Right lobe of liver (tissue), 6 donors: ENCODE data around the gene DEDD. TPM values are rescaled to one million over a fixed set of nuclear protein-coding genes. Genes with fewer than 3 reads are reported as not detected.

ENCODE experiments used
- ATAC-seq, 4 donors: fragments of 200-7000 bp; cut with Tn5 transposase; one replicate each; pipeline ENCODE4 v1.9.1; 2020; ENCODE audit warnings: mild to moderate bottlenecking in 4 of 4, moderate library complexity in 4 of 4
- DNase-seq, 3 donors: peaks; one replicate each; pipeline ENCODE4 v3.0.0-alpha.2; 2020
- H3K27ac ChIP-seq, 3 donors: fragments of 200-600 bp; one replicate each; pipeline ENCODE4 v1.8.0; 2022
- H3K27me3 ChIP-seq, 2 donors: fragments of 200-600 bp; one replicate each; pipeline ENCODE4 v1.8.0; 2022
- H3K36me3 ChIP-seq, 4 donors: fragments of 200-600 bp; sonication (generic) in 1 of 4; one replicate each; pipeline versions ENCODE4 v1.5.1 to v1.8.0; 2017 to 2022; ENCODE audit warnings: control low read depth in 1 of 4
- H3K4me1 ChIP-seq, 4 donors: fragments of 200-600 bp; sonication (generic) in 1 of 4; one replicate each; pipeline versions ENCODE4 v1.5.1 to v1.8.0; 2017 to 2022; ENCODE audit warnings: control low read depth in 1 of 4
- H3K4me3 ChIP-seq, 3 donors: fragments of 200-600 bp; one replicate each; pipeline ENCODE4 v1.8.0; 2022
- H3K9me3 ChIP-seq, 4 donors: fragments of 200-600 bp; sonication (generic) in 1 of 4; one replicate each; pipeline versions ENCODE4 v1.5.1 to v1.8.0; 2017 to 2022; ENCODE audit warnings: control low read depth in 1 of 4
- POLR2A ChIP-seq: fragments of 450-650 bp; IDR thresholded peaks from one replicate; pipeline ENCODE4 v1.6.1; 2017; ENCODE audit warnings: antibody characterized with exemption, mild to moderate bottlenecking
- WGBS: methylation state at CpG from one replicate; pipeline ENCODE4 v1.1.6; 2018; ENCODE audit warnings: low coverage, low lambda C conversion rate; ENCODE audit not compliant: insufficient coverage; ENCODE audit errors: missing lambda C conversion rate; 5-methylcytosine and 5-hydroxymethylcytosine counted together
- intact Hi-C, 2 donors: fragments of 100-400 bp; cut with DNase I; formaldehyde crosslinking; loops; one replicate each; pipeline versions ENCODE4 v1.11.2 to v1.14.1; 2022
- total RNA-seq, 6 experiments: library from RNA; depleted of rRNA in 2 of 6; stranded (reverse); fragments of >200 nt in 2 of 6; fragmentation: NEBNext Ultra II Directional in 3 of 6; extraction: Animal tissue kit (Norgen Biotek cat#: 25700) in 3 of 6; gene quantifications; one replicate each; pipeline versions ENCODE4 v1.1.0 to v1.2.4, GENCODE V29; 2016 to 2023
- TF ChIP-seq, protein P1 (sequence below), 4 donors: fragments of 200-600 bp in 3 of 4; fragments of 450-650 bp in 1 of 4; IDR thresholded peaks; one replicate each; pipeline versions ENCODE4 v1.5.1 to v1.8.0; 2016 to 2022; ENCODE audit warnings: antibody characterized with exemption in 4 of 4, mild to moderate bottlenecking in 2 of 4
- donor health status: DM: no; HTN: yes; CAD: no.
- donor health status: DM: no; HTN: no; CAD: no.
- donor health status: DM: no; HTN: no; CAD: no.
- donor health status: DM: no; HTN: yes; CAD: no.
- donor health status: DM: no; HTN: yes; CAD: no.

Gene DEDD
- total RNA-seq, 6 experiments from 2014 or later: 13.8 to 22.0 (median 16.6) TPM

- intact Hi-C loops: no loop called here
- Histone ChIP-seq H3K9me3 (no peaks in the 10 kb centered on the region), H3K27me3 (no peaks in the 10 kb centered on the region), H3K27ac (peak overlapping the region; percentile 71 to 86 (median 80)), H3K4me3 (peak overlapping the region in 2 of 3 donors; percentile 72 to 93), H3K4me1 (peaks cover 0 to 22% (median 4%) of the 10 kb centered on the region in 4 donors), H3K36me3 (peaks cover 0 to 22% (median 6%) of the 10 kb centered on the region in 4 donors)
- peak in 1 of 4 donors; percentile 1 for ATAC-seq
- TF ChIP-seq, protein P1, sequence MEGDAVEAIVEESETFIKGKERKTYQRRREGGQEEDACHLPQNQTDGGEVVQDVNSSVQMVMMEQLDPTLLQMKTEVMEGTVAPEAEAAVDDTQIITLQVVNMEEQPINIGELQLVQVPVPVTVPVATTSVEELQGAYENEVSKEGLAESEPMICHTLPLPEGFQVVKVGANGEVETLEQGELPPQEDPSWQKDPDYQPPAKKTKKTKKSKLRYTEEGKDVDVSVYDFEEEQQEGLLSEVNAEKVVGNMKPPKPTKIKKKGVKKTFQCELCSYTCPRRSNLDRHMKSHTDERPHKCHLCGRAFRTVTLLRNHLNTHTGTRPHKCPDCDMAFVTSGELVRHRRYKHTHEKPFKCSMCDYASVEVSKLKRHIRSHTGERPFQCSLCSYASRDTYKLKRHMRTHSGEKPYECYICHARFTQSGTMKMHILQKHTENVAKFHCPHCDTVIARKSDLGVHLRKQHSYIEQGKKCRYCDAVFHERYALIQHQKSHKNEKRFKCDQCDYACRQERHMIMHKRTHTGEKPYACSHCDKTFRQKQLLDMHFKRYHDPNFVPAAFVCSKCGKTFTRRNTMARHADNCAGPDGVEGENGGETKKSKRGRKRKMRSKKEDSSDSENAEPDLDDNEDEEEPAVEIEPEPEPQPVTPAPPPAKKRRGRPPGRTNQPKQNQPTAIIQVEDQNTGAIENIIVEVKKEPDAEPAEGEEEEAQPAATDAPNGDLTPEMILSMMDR (IDR thresholded peaks at IDR 0.05): no peak
- DNase-seq: no peak
- 21% methylated on average over 9 of the region's 9 CpGs for WGBS
These were observed 45.4 kb upstream of the DEDD start for GRCh38 chr1:161177936-161178244.

GRCh38 chr1:161177112-161177935 lies 44.9 kb upstream of the DEDD start, which contains the start of gene B4GALT3:
Gene B4GALT3, minus strand, starts transcription at chr1:161177507. Its CDS starts 1,447 bp downstream, at chr1:161176060.
- H3K4me3 ChIP-seq: peak within 1 kb of the TSS; percentile 72 to 93 (median 73)
- ATAC-seq: peak; percentile 95 to 97 (median 96)
- H3K27ac ChIP-seq: peak within 1 kb of the TSS; percentile 71 to 86 (median 80)
- peaks cover 0 to 22% (median 6%) of the 10 kb centered on the region in 4 donors for H3K36me3 ChIP-seq
- WGBS: 3% methylated on average over 35 of the region's 50 CpGs
- peak; percentile 93 to 94 (median 94) for DNase-seq
- TF ChIP-seq, protein P1 (IDR thresholded peaks at IDR 0.05): peak; percentile 23 to 48 (median 34)
- peak; percentile 81 for TF ChIP-seq POLR2A
- H3K4me1 ChIP-seq: peaks cover 0 to 24% (median 7%) of the 10 kb centered on the region in 4 donors
- intact Hi-C loops: no loop called here
- no peaks in the 10 kb centered on the region for H3K27me3 ChIP-seq
- no peaks in the 10 kb centered on the region for H3K9me3 ChIP-seq

DNA sequence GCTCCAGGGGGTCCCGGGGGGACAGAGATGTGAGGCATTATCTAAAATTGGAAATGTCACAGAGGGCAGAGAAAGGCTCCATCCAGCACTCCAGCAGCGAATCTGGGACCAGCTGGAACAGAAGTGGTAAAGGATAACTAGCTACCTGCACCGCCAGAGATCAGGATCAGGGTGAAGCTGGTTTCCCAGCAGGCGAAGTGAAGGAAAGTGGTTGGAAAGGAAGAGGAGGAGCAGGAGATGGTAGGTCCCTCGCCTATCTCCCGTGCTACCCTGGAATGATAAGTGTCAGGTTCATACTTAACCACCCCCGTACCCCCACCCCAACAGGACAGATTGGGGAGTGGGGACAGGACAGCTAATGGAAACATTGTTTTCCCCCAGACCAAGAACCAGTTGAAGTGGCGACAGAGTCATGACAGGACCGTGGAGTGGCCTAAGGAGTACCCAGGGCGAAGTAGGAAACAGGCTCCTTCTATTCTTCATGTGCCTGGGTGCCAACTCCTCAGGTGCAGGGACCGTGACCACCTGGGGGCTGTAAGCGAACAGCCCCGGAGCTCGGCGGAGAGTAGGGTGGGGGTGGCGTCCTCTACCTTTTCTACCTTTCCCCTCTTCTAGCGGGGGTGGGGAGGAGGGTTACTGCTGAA lies 44.1 kb upstream of the DEDD start:
- ATAC-seq (no peak), DNase-seq (no peak)
- H3K9me3 ChIP-seq: no peaks in the 10 kb centered on the region
- TF ChIP-seq POLR2A: no peak
- TF ChIP-seq, protein P1 (IDR thresholded peaks at IDR 0.05): no peak
- H3K4me3 ChIP-seq: peak overlapping the region; percentile 72 to 93 (median 73)
- intact Hi-C loops: no loop called here
- peak overlapping the region; percentile 71 to 86 (median 80) for H3K27ac ChIP-seq
- H3K36me3 ChIP-seq: peaks cover 0 to 27% (median 10%) of the 10 kb centered on the region in 4 donors
- WGBS: 30% methylated on average over 11 of the region's 17 CpGs
- H3K4me1 ChIP-seq: peaks cover 0 to 24% (median 7%) of the 10 kb centered on the region in 4 donors
- no peaks in the 10 kb centered on the region for H3K27me3 ChIP-seq

DNA sequence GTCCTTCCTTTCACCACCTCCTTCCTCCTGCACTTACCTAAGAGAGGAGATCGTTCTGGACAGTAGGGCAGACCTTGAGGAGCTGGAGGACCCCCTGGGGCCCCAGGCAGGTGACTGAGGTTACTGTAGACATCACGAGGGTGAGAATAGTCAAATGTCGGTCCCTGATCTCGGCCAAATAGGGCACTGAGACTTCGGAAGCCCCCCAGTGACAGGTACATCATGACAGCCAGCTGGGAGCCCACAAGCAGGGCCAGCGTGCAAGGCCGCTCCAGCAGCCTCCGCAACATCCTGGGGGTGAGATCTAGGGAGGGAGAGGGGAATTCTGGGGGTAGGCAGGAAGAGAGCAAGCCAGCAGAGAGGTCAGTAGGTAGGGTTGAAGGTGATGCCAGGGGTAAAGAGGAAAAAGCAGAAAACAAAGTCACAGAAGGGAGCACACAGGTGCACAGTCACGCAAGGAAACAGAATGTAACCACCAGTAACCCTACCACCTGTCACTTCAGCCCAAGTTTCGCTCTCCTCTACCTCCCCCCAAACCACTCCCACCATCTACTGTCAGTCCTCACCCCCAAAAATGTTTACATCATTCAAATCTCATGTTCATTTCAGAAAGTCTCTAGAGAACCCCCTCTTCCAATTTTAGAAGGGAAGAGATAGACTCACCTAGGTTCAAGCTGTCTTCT lies 43.4 kb upstream of the DEDD start:
- intact Hi-C loops: no loop called here
- ATAC-seq: no peak
- no peaks in the 10 kb centered on the region for H3K9me3 ChIP-seq
- peak in 2 of 3 donors; percentile 14 to 40 for DNase-seq
- peaks cover 0 to 34% (median 13%) of the 10 kb centered on the region in 4 donors for H3K36me3 ChIP-seq
- TF ChIP-seq, protein P1 (IDR thresholded peaks at IDR 0.05): no peak
- no peak for TF ChIP-seq POLR2A
- H3K27me3 ChIP-seq: no peaks in the 10 kb centered on the region
- peak overlapping the region in 1 of 3 donors; percentile 80 for H3K27ac ChIP-seq
- H3K4me1 ChIP-seq: peaks cover 0 to 24% (median 7%) of the 10 kb centered on the region in 4 donors
- WGBS: 84% methylated on average over 7 of the region's 10 CpGs
- peak overlapping the region in 1 of 3 donors; percentile 72 for H3K4me3 ChIP-seq
